ENCODE data around the gene KLF6.

GRCh38 chr10:3750006-3750816 is 34.8 kb downstream of the KLF6 start:
- TF ChIP-seq GATA3 (IDR thresholded peaks at IDR 0.05; ENCODE audit: low read depth, low read length): no peak
- TF ChIP-seq GATA2 (IDR thresholded peaks at IDR 0.05; ENCODE audit: low read depth, low read length): no peak
